Common myeloid progenitor, CD34-positive (primary cell): Measurements from ENCODE around the gene SOCS1.
"Not testable (repeated sequence)": the region's sequence is repeated elsewhere in the genome, so short reads cannot be mapped to it uniquely, and the experiment has no call there.

Experiments
- CTCF ChIA-PET: fragments of 350-600 bp; sonication (Branson Sonifier 250); formaldehyde crosslinking; loops from one replicate; lab custom pipeline; 2021; ENCODE audit warnings: antibody characterized with exemption; lab: Charles Lee
- POLR2A ChIA-PET: fragments of 350-600 bp; sonication (Branson Sonifier 250); formaldehyde crosslinking; loops from one replicate; lab custom pipeline; 2021; ENCODE audit warnings: antibody characterized with exemption; lab: Charles Lee
- DNase-seq, 3 donors: peaks; one replicate each; pipeline versions ENCODE4 v3.0.0 to v3.0.0-alpha.2; 2013
- H3K27ac ChIP-seq, 2 experiments: 1 replicate in 1 of 2; 2 replicates in 1 of 2; pipeline ENCODE4 v1.7.0; 2013; ENCODE audit warnings: inconsistent platforms in 2 of 2, low read length in 2 of 2, mild to moderate bottlenecking in 2 of 2, low read depth in 1 of 2, moderate library complexity in 1 of 2; ENCODE audit not compliant: severe bottlenecking in 2 of 2, insufficient read depth in 1 of 2, poor library complexity in 1 of 2
- H3K27me3 ChIP-seq, 5 experiments: replicated peaks in 2 of 5; 1 replicate in 3 of 5; 2 replicates in 2 of 5; pipeline versions ENCODE4 v1.6.1 to v1.7.0; 2013; ENCODE audit warnings: low read length in 4 of 5, mild to moderate bottlenecking in 2 of 5, moderate library complexity in 2 of 5, inconsistent platforms in 1 of 5; ENCODE audit not compliant: insufficient read depth in 5 of 5, control insufficient read depth in 4 of 5
- H3K36me3 ChIP-seq, 4 experiments: 1 replicate in 2 of 4; 2 replicates in 2 of 4; pipeline versions ENCODE4 v1.6.1 to v1.7.0; 2013; ENCODE audit warnings: low read length in 3 of 4, control low read depth in 1 of 4, mild to moderate bottlenecking in 1 of 4; ENCODE audit not compliant: control insufficient read depth in 4 of 4, insufficient read depth in 4 of 4
- H3K4me1 ChIP-seq, 4 experiments: 1 replicate in 3 of 4; 2 replicates in 1 of 4; pipeline versions ENCODE4 v1.6.1 to v1.7.1; 2013; ENCODE audit warnings: low read length in 3 of 4, mild to moderate bottlenecking in 3 of 4, control low read depth in 1 of 4, inconsistent platforms in 1 of 4, moderate library complexity in 1 of 4; ENCODE audit not compliant: control insufficient read depth in 4 of 4, insufficient read depth in 4 of 4; ENCODE audit errors: control extremely low read depth in 1 of 4
- H3K4me3 ChIP-seq, 7 experiments: 1 replicate in 4 of 7; 2 replicates in 3 of 7; pipeline versions ENCODE4 v1.5.1 to v1.7.0; 2013; ENCODE audit warnings: mild to moderate bottlenecking in 7 of 7, low read length in 6 of 7, moderate library complexity in 6 of 7, inconsistent platforms in 2 of 7, low read depth in 2 of 7, control low read depth in 1 of 7; ENCODE audit not compliant: insufficient read depth in 4 of 7, control insufficient read depth in 1 of 7; ENCODE audit errors: extremely low read depth in 1 of 7
- H3K9me3 ChIP-seq, 5 experiments: 1 replicate in 4 of 5; 2 replicates in 1 of 5; pipeline versions ENCODE4 v1.6.1 to v1.7.1; 2013; ENCODE audit warnings: low read length in 4 of 5, mild to moderate bottlenecking in 2 of 5, inconsistent platforms in 1 of 5, low read depth in 1 of 5, moderate library complexity in 1 of 5; ENCODE audit not compliant: control insufficient read depth in 4 of 5, insufficient read depth in 2 of 5; ENCODE audit errors: control extremely low read depth in 1 of 5
- WGBS: methylation state at CpG from one replicate; pipeline ENCODE4 v1.1.5; 2013; ENCODE audit not compliant: insufficient coverage; 5-methylcytosine and 5-hydroxymethylcytosine counted together

The SOCS1 gene

DNA sequence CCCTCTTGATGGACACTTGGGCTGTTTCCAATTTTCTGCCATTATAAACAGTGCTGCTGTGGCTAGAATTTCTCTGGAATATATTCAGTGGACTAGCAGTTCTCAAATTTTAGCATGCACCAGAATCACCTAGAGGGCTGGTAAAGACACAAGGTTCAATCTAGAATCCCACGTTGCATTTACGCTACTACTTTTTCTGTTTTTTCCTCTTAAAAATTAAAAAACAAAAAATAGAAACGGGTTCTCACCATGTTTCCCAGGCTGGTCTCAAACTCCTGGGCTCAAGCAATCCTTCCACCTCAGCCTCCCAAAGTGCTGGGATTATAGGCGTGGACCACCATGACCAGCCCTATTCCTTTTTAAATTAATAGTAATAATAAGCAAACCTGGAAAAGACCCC is 39.7 kb upstream of the SOCS1 start:
- Histone ChIP-seq H3K27ac (no peak overlapping the region), H3K4me3 (no peak overlapping the region), H3K27me3 (peaks cover 0 to under 1% (median 0%) of the 10 kb centered on the region in 5 experiments), H3K9me3 (no peaks in the 10 kb centered on the region), H3K4me1 (peaks cover 5 to 36% (median 30%) of the 10 kb centered on the region in 4 experiments), H3K36me3 (no peaks in the 10 kb centered on the region)
- ChIA-PET CTCF (no interaction called here), POLR2A (no interaction called here)
- DNase-seq = no peak
- 96% methylated on average over 3 of the region's 4 CpGs for WGBS

DNA sequence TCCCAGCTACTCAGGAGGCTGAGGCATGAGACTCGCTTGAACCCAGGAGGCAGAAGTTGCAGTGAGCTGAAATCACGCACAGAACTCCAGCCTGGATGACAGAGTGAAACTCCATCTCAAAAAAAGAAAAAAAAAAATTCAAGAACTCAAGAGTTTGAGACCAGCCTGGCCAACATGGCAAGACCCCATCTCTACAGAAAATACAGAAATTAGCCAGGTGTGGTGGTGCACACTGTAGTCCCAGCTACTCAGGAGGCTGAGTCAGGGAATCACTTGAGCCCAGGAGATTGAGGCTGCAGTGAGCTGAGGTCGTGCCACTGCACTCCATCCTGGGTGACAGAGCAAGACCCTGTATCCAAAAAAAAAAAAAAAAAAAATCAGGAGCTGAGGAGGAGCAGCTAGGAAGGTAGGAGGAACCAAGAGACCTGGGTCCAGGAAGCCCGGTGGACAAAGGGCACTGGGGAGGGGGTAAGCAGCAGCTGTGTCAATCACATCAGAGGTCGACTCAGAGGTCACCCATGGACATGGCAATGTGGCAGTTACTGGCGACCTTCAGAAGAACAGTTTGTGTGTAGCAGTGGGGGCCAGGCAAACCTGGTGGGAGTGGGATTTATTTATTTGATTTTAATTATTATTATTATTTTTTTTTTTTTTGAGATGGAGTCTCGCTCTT is 36.2 kb upstream of the SOCS1 start:
- 100% methylated on average over 2 of the region's 7 CpGs for WGBS
- H3K4me1 ChIP-seq = peaks cover 3 to 15% (median 11%) of the 10 kb centered on the region in 4 experiments
- CTCF ChIA-PET = interaction anchor here (0.6 to 1.0 kb wide), 4 partner anchors 8 to 774 kb away, joined by 3 to 5 read pairs (median 4); no protein-coding TSS in a partner anchor

DNA sequence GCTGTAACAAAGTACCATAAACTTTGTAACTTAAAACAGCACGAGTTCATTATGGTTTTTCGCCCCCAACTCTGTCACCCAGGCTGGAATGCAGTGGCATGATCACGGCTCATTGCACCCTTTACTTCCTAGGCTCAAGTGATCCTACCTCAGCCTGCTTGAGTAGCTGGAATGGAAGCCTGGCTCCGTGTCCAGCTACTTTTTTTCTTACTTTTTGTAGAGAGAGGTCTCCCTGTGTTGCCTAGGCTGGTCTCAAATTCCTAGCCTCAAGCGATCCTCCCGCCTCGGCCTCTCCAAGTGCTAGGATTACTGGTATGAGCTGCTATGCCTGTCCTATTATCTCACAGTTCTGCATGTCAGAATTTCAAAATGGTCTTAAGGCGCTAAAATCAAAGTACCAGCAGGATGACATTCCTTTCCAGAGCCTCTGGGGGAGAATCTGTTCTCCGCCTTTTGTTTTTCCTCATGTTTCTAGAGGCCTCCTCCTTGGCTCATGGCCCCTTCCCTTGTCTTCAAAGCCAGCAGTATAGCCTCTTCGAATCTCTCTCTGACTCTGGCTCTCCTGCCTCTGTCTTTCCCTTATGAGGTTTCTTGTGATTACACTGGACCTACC is 35.2 kb upstream of the SOCS1 start:
- H3K4me3 ChIP-seq = no peak overlapping the region
- no peak for DNase-seq
- H3K36me3 ChIP-seq = no peaks in the 10 kb centered on the region
- no peak overlapping the region for H3K27ac ChIP-seq
- ChIA-PET POLR2A (no interaction called here), CTCF (no interaction called here)
- peaks cover 0 to 4% (median 2%) of the 10 kb centered on the region in 4 experiments for H3K4me1 ChIP-seq
- H3K27me3 ChIP-seq = peaks cover 0 to 1% (median 0%) of the 10 kb centered on the region in 5 experiments
- H3K9me3 ChIP-seq = peaks cover 0 to 2% (median 0%) of the 10 kb centered on the region in 5 experiments
- 84% methylated on average over 9 of the region's 10 CpGs for WGBS

More for the DNA sequence above, 36.2 kb upstream of the SOCS1 start:
- H3K27ac ChIP-seq = no peak overlapping the region
- no peak for DNase-seq
- H3K4me3 ChIP-seq = no peak overlapping the region
- H3K9me3 ChIP-seq = peaks cover 0 to 2% (median 0%) of the 10 kb centered on the region in 5 experiments
- H3K36me3 ChIP-seq = no peaks in the 10 kb centered on the region
- POLR2A ChIA-PET = no interaction called here
- peaks cover 0 to 1% (median 0%) of the 10 kb centered on the region in 5 experiments for H3K27me3 ChIP-seq

DNA sequence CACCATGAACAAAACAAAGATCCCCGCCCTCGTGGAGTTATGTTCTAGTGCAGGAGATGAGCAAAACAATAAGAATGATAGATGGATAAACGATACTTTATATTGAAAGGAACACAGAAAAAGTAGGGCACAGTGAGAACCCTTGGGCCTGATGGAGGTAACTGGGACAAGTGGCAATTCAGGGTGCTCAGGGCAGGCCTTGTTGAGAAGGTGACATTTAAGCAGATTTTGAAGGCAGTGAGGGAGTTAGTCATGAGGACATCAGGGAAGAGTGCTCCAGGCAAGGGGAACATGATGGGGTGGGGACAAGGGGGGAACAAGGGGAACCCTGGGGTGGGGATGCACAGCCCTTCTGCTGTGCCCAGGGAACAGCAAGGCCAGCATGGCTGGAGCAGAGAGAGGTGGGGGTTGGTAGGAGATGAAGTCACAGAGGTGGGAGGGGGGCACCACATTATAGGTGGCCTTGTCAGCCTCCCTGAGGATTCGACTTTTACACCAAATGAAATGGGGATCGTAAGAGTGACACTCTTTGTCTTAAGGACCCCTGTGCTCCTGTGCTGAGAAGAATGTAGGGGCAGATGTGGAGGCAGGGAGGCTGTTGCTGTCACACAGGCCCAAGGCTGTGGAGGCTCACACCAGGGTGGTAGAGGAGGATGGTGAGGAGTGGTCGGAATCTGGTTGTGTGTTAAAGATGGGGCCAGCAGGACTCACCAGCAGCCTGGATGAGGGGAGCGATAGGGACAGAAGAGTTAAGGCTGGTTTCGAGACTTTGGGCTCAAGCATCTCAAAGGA is 34.3 kb upstream of the SOCS1 start:
- Histone ChIP-seq H3K4me3 (no peak overlapping the region), H3K27ac (no peak overlapping the region), H3K36me3 (no peaks in the 10 kb centered on the region), H3K4me1 (no peaks in the 10 kb centered on the region), H3K9me3 (peaks cover 0 to 2% (median 0%) of the 10 kb centered on the region in 5 experiments), H3K27me3 (peaks cover 0 to 1% (median 0%) of the 10 kb centered on the region in 5 experiments)
- 100% methylated on average over 5 of the region's 8 CpGs for WGBS
- CTCF ChIA-PET = no interaction called here
- no peak for DNase-seq
- POLR2A ChIA-PET = no interaction called here

DNA sequence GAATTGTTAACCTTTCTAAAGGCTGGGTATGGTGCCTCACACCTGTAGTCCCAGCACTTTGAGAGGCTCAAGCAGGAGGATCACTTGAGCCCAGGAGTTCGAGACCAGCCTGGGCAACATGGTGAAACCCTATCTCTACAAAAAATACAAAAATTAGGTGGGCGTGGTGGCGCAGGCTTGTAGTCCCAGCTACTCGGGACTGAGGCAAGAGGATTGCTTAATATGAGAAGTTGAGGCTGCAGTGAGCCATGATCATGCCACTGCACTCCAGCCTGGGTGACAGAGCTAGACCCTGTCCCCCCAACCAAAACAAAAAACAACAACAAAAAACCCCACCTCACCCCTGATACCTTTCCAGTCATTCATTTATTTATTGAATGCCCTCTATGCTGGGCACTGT is 33.7 kb upstream of the SOCS1 start:
- POLR2A ChIA-PET, H3K4me3 ChIP-seq, H3K27ac ChIP-seq, DNase-seq, H3K9me3 ChIP-seq, H3K4me1 ChIP-seq, H3K27me3 ChIP-seq, H3K36me3 ChIP-seq: not testable (repeated sequence)
- CTCF ChIA-PET = interaction anchor here (0.7 kb wide), 1 partner anchor 9 kb away, joined by 3 read pairs; no protein-coding TSS in a partner anchor
- no CpG with 5 or more reads among the region's 4 CpGs for WGBS

DNA sequence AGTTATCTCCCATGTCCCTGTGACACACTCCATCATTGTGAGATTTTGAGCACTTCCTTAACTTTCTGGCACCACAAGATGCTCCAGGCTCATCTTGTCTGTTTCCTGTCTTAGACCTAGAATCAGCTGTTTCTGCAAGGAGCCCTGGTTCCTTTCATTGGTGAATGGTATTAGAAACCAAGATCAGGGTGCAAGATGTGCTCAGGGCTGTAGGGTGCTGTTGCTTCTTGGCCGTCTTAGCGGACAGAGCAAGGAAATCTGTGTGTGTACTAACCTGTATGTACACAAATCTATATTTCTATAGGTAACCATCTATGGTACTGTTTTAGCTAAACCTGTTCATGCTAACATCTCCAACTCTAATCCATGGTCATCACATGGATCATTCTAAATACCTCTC is 33.2 kb upstream of the SOCS1 start:
- H3K27ac ChIP-seq = no peak overlapping the region
- no peaks in the 10 kb centered on the region for H3K36me3 ChIP-seq
- WGBS = no CpG with 5 or more reads among the region's 2 CpGs
- POLR2A ChIA-PET = no interaction called here
- peaks cover 0 to 2% (median 0%) of the 10 kb centered on the region in 5 experiments for H3K9me3 ChIP-seq
- CTCF ChIA-PET = interaction anchor here (0.7 kb wide), 1 partner anchor 10 kb away, joined by 3 read pairs; no protein-coding TSS in a partner anchor
- DNase-seq = no peak
- H3K4me1 ChIP-seq = no peaks in the 10 kb centered on the region
- H3K27me3 ChIP-seq = peaks cover 0 to 4% (median 0%) of the 10 kb centered on the region in 5 experiments
- H3K4me3 ChIP-seq = no peak overlapping the region
